ENCODE measurements around the gene SYCE3.
A peak's percentile ranks its signal among the peaks of the same experiment; 100 is the strongest.
"Not testable (repeated sequence)": the region's sequence is repeated elsewhere in the genome, so short reads cannot be mapped to it uniquely, and the experiment has no call there.

The SYCE3 gene

DNA sequence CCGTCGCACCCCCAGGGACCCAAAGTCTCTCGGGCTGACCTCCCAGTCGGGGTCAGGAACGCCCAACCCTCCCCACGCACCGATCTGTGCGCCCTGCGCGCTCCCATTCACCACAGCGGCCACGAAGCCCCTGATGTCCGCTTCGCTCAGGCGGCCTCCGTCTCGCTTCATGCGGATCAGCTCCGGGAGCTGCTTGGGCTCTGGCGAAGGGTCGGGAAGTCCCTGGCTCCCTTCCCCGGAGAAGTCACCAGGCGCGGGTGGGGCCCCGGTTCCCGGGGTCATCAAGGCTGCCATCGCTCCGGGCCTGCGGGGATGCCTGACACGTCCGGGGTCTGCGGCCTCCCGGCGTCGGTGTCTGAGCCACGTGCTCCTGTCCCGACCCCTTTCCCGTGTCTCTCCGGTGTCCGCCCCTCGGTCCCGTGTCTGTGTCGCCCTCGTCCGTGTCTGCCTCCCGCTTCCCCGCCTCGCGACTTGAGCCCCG, 33.3 kb downstream of the SYCE3 start:
- no peak for DNase-seq

DNA sequence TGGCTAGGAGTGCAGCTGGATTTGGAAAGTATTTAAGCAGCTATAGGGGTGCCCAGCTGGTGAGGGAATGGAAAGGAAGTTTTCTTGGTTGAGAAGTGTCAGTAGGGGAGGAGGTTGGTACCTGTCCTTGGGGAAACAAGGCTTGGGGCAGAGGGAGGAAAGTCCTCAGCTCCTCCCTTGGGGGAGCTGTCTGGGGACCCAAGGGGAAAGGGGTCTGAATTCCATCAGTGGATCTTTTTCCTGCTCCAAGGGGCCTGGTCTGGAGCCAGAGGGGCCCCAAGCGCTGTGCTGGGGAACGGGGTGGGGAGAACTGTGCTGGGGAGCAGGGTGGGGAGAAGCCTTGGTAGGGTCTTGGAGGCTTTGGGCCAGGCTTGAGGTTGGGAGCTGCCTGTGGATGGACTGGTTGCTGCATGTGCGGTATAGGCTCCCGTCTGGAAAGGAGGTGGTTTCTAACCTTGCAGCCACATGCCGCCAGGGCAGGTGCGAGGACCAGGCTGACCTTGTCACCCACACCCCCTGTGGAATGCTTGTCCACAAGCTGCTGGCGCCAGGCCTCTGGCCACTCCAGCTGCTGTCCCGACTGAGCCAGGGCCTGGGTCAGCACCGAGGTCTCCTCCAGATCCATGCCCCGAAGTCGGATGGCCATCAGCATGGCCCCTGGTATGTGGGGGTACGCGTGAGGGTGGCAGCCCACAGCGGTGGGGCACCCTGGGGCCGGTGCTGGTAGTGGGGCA, 33.9 kb downstream of the SYCE3 start:
- DNase-seq: no peak

- DNase-seq: no peak
Measured at GRCh38 chr22:50527921-50528681, 34.6 kb downstream of the SYCE3 start.

- no peak for DNase-seq
Measured at GRCh38 chr22:50526834-50527801, 35.6 kb downstream of the SYCE3 start.

- peak; percentile 86 for DNase-seq
Measured at GRCh38 chr22:50526108-50526833, 36.4 kb downstream of the SYCE3 start.

DNA sequence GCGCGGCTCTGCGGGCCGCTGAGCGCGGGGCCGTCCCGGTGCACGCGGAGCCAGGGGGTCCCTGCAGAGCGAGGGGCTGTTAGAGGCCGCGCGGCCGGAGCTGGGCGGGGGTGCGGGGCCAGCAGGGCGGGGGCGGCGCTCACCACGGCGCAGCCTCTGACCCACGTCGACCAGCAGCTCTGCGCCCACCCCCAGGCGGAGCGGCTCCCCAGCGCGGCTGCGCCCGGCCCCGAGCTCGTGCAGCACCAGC, 36.9 kb downstream of the SYCE3 start:
- no peak for DNase-seq

DNA sequence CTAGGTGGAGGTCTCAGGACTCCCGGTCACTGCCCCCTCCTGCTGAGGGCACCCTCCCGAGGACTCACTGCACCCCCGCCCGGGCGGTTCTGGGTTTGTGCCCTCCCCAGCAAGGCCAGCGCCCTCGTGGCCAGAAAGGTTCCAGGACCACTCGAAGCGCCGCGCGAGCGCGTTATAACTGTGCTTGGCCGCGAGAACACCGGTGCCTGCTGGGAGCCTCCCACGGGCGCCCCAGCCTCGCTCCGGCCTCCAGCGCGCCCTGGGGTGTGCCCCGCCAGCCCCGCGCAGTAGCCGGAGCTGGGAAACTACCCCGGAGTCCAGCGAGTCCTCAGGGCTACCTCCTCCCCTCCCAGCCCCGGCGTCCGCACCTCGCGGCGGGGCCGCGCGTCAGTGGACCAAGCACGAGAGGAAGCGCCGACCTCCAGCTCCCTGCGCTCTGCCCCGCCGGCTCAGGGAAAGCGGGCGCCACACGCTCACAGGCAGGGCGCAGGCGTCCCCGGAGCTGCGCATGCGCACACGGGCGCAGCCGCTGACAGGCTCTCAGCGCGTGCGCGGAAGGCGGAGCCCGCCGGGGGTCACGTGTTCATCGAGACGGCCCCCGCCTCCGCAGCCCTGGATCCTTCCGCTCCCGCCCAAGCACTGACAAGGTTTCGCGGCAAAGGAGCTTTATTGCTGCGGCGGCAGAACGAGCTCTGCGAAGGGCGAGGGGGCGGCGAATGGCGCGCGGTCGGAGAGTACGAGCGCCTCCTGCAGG, 37.4 kb downstream of the SYCE3 start, which contains the start of gene SCO2:
SCO2 (minus strand) TSS at position 495 of the 754 bp plus-strand sequence. CDS start 1,187 bp downstream, outside the sequence.
- peak; percentile 96 for DNase-seq

DNA sequence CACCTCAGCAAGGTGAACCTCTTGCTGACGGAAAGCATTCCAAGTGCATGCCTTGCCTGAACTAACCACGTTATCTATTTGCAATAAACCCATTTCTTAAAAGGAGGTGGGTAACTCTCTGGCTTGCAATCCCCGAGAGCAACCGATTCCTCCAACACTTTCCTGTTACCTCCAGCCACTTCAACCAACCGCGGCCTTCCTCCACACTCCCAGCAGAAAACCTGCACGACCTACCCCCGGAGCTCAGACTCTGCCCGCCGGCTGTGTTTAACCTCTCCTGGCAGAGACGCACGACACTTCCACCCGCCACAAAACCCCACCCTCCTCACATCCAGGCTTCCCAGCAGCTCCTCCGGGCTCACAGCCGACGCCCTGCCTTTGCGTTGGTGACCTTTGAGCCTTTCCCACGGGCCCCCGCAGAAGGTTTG, 38.0 kb downstream of the SYCE3 start:
- DNase-seq: peak; percentile 59

GRCh38 chr22:50523806-50524675, 38.7 kb downstream of the SYCE3 start:
- peak; percentile 54 for DNase-seq

GRCh38 chr22:50523458-50523805, 39.3 kb downstream of the SYCE3 start:
- no peak for DNase-seq

DNA sequence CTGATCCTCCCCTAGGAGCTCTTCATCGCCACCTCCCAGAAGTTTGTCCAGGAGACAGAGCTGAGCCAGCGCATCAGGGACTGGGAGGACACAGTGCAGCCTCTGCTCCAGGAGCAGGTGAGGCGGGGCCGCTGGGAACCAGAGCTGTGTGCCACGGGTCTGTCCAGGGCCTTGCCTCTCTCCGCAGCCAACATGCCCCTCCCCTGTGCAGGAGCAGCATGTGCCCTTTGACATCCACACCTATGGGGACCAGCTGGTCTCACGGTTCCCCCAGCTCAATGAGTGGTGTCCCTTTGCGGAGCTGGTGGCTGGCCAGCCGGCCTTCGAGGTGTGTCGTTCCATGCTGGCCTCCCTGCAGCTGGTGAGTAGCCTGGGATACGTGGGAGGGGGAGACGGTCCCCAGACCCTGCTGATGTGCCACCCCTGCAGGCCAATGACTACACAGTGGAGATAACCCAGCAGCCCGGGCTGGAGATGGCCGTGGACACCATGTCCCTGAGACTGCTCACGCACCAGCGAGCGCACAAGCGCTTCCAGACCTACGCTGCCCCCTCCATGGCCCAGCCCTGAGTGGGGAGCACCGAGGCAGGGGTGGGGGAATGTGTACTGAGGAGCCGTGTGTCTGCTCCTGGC, 39.8 kb downstream of the SYCE3 start:
- DNase-seq: no peak

DNA sequence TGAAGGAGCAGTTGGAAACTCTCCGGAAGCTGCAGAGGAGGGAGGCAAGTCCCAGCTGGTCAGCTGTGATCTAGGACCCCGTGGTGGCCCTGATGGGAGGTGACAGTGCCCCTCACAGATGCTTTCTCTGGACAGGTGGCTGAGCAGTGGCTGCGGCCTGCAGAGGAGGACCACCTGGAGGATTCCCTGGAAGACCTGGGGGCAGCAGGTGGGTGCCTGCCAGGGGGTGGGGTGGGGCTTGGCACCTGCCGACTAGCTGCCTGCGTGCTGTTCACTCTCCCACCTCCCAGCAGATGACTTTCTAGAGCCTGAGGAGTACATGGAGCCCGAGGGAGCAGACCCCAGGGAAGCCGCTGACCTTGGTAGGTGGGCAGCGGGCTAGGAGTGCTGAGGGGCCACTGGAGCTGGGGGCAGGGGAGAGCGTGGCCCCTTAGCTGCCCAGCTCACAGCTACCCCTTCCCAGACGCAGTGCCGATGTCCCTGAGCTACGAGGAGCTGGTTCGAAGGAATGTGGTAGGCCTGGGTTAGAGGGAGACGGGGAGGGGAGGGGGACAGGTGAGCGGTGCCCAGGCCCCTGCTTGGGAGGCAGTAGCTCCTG, 40.4 kb downstream of the SYCE3 start:
- no peak for DNase-seq

DNA sequence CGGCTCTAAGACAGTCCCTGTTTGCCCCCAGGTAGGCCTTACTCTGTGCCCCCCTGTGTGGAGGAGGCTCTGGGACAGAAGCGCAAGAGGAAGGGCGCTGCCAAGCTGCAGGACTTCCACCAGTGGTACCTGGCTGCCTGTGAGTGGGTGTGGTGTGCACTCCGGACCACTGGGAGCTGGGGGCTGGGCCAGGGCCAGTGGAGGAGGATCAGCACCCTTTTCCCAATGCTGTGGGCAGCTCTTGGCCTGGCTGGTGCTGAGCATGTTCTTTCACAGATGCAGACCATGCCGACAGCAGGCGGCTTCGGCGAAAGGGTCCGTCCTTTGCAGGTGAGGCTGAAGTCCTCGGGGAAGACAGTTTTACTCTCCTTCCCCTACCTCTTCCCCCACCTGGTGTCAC, 41.0 kb downstream of the SYCE3 start:
- no peak for DNase-seq

- DNase-seq: no peak
Measured at GRCh38 chr22:50520826-50521453, 41.8 kb downstream of the SYCE3 start.

- not testable (repeated sequence) for DNase-seq
Measured at GRCh38 chr22:50520184-50520583, 42.5 kb downstream of the SYCE3 start.

GRCh38 chr22:50519151-50519550, 43.6 kb downstream of the SYCE3 start:
- DNase-seq: no peak

DNA sequence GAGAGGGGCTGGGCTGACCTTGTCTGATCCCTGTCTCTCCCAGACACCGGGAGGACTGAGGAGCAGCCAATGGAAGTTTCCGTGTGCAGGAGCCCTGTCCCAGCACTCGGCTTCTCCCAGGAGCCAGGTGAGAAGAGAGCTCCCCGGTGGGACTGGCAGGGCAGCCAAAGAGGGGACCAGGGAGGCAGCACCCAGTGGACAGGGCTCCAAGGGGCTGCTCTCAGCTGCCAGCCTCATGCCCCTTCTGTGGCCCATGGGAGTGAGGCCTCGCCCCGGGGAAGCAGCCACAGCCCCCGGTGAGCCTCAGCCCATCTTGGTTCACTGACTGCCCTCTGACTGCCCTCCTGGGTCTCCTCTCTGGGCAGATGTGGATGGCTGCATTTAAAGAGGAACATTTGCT, 44.1 kb downstream of the SYCE3 start:
- DNase-seq: no peak

DNA sequence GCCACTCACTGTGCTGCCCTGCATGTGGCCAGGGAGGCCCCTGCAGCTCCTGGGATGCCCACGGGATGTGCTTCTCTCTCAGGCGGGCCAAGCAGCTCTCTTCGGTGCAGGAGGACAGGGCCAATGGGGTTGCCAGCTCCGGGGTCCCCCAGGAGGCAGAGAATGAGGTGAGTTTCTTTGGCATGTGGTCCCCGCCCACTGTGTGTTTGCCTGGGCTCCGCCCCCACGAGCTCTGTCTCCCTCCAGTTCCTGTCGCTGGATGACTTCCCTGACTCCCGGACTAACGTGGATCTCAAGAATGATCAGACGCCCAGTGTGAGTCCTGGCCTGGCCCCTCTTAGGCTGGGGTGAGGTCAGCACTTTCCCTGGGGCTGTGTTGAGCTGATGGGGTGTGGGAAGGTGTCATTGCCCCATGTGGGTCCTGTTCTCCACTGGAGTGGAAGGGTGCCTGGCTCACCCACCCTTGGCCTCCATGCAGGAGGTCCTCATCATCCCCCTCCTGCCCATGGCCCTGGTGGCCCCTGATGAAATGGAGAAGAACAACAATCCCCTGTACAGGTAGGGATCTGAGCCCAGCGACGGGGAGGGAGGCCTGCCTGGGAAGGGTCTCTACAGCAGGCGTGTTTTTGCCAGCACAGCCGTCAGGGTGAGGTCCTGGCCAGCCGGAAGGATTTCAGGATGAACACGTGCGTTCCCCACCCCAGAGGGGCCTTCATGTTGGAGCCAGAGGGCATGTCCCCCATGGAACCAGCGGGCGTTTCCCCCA, 45.0 kb downstream of the SYCE3 start:
- no peak for DNase-seq

GRCh38 chr22:50516891-50517290, 45.8 kb downstream of the SYCE3 start:
- no peak for DNase-seq

All from NCI-H2171 treated with DMSO at 0.1 percent for 48 hours (cell line).